Adrenal gland (tissue), 12 donors: ENCODE measurements around the gene HSPA1L. TPM values are rescaled to one million over a fixed set of nuclear protein-coding genes. Genes with fewer than 3 reads are reported as not detected.
"Not testable (repeated sequence)": the region's sequence is repeated elsewhere in the genome, so short reads cannot be mapped to it uniquely, and the experiment has no call there.

ENCODE experiments used
- DNase-seq, 7 donors: peaks; one replicate each; pipeline ENCODE4 v3.0.0-alpha.2; 2019 to 2020
- H3K27ac ChIP-seq, 5 donors: fragments of 200-600 bp; sonication (generic) in 4 of 5; 1 replicate in 3 of 5; 2 replicates in 2 of 5; pipeline versions ENCODE4 v1.5.1 to v1.8.0; 2016 to 2020; ENCODE audit warnings: mild to moderate bottlenecking in 1 of 5
- H3K27me3 ChIP-seq: fragments of 200-600 bp; 2 replicates; pipeline ENCODE4 v1.8.0; 2021
- H3K36me3 ChIP-seq, 2 donors: fragments of 200-600 bp; replicated peaks in 1 of 2; 1 replicate in 1 of 2; 2 replicates in 1 of 2; pipeline versions ENCODE4 v1.5.1 to v1.8.0; 2018 to 2022
- H3K4me1 ChIP-seq, 2 donors: fragments of 200-600 bp; replicated peaks in 1 of 2; 1 replicate in 1 of 2; 2 replicates in 1 of 2; pipeline versions ENCODE4 v1.5.1 to v1.8.0; 2018 to 2021
- H3K4me3 ChIP-seq, 4 donors: fragments of 200-600 bp; sonication (generic) in 3 of 4; one replicate each; pipeline ENCODE4 v1.5.1; 2016 to 2018
- H3K9me3 ChIP-seq, 3 donors: fragments of 200-600 bp; sonication (generic) in 1 of 3; replicated peaks in 1 of 3; 1 replicate in 2 of 3; 2 replicates in 1 of 3; pipeline versions ENCODE4 v1.5.1 to v1.8.0; 2016 to 2021
- CTCF ChIP-seq, 6 experiments: fragments of 450-650 bp in 4 of 6; fragments of 200-600 bp in 2 of 6; sonication (generic) in 1 of 6; IDR thresholded peaks; 1 replicate in 5 of 6; 2 replicates in 1 of 6; pipeline versions ENCODE4 v1.5.1 to v1.8.0; 2016 to 2021; ENCODE audit warnings: antibody characterized with exemption in 6 of 6, mild to moderate bottlenecking in 2 of 6, moderate library complexity in 1 of 6
- POLR2A ChIP-seq, 2 donors: fragments of 450-650 bp; IDR thresholded peaks; one replicate each; pipeline ENCODE4 v1.6.1; 2017; ENCODE audit warnings: antibody characterized with exemption in 2 of 2, mild to moderate bottlenecking in 2 of 2, moderate library complexity in 1 of 2
- WGBS, 4 donors: extraction: QIAGEN DNeasy Blood & Tissue Kit in 2 of 4; methylation state at CpG; one replicate each; pipeline versions ENCODE4 v1.1.5 to v1.1.7; 2013 to 2017; 5-methylcytosine and 5-hydroxymethylcytosine counted together
- intact Hi-C, 2 donors: fragments of 100-400 bp; cut with DNase I; formaldehyde crosslinking; loops; one replicate each; pipeline versions ENCODE4 v1.14.1 to v1.15.0; 2022 to 2023
- polyA plus RNA-seq, 3 donors: library from polyadenylated mRNA; stranded (reverse); fragments of 200-250 nt in 2 of 3; fragments of 350-450 nt in 1 of 3; fragmentation: Illumina TruSeq in 1 of 3; extraction: RNeasy Lipid Tissue Mini Kit (QIAGEN cat#74804) in 1 of 3; gene quantifications; one replicate each; pipeline ENCODE4 v1.2.3, GENCODE V29; 2013 to 2014
- total RNA-seq, 9 donors: library from RNA; depleted of rRNA in 4 of 9; stranded (reverse); fragments of >200 nt in 4 of 9; fragments of 120-200 nt in 1 of 9; fragmentation: NEBNext Ultra II Directional in 1 of 9; extraction: Animal tissue kit (Norgen Biotek cat#: 25700) in 1 of 9; gene quantifications; one replicate each; pipeline versions ENCODE4 v1.1.0 to v1.2.4, GENCODE V29; 2013 to 2023
- donor health status: healthy with polysubstance abuse.
- donor health status: Bipolar disorder and iron deficiency.
- donor health status: DM: yes; HTN: yes; CAD: no.
- donor health status: DM: no; HTN: no; CAD: no.
- donor health status: DM: no; HTN: no; CAD: no.
- donor health status: DM: yes; HTN: yes; CAD: no.

HSPA1L gene
- total and polyA plus RNA-seq, 12 donors: 0.79 to 5.3 (median 1.9) TPM

GRCh38 chr6:31822036-31822821 is 7.1 kb upstream of the HSPA1L start:
- H3K4me1 ChIP-seq: peaks cover 29 to 66% of the 10 kb centered on the region in 2 donors
- intact Hi-C loops: no loop called here

GRCh38 chr6:31821301-31822035 is 6.4 kb upstream of the HSPA1L start:
- H3K4me3 ChIP-seq: peak overlapping the region in 3 of 4 donors; percentile 22 to 55 (median 50)
- peaks cover 27 to 61% of the 10 kb centered on the region in 2 donors for H3K4me1 ChIP-seq
- 1 to 4% (median 3%) methylated on average over 33 to 39 of the region's 39 CpGs for WGBS, 4 donors
- intact Hi-C loops: no loop called here
- no peaks in the 10 kb centered on the region for H3K36me3 ChIP-seq
- peak; percentile 64 to 88 (median 78) for DNase-seq
- H3K27me3 ChIP-seq: no peaks in the 10 kb centered on the region
- H3K27ac ChIP-seq: peak overlapping the region; percentile 89 to 100 (median 97)
- no peaks in the 10 kb centered on the region for H3K9me3 ChIP-seq
- TF ChIP-seq POLR2A (IDR thresholded peaks at IDR 0.05) (no peak), CTCF (IDR thresholded peaks at IDR 0.05) (no peak)

More at GRCh38 chr6:31822036-31822821, 7.1 kb upstream of the HSPA1L start:
- Histone ChIP-seq H3K4me3 (peak overlapping the region in 2 of 4 donors; percentile 50 to 55), H3K27ac (peak overlapping the region; percentile 89 to 100 (median 97)), H3K27me3 (no peaks in the 10 kb centered on the region), H3K9me3 (no peaks in the 10 kb centered on the region), H3K36me3 (no peaks in the 10 kb centered on the region)
- WGBS, 4 donors: 1 to 3% (median 2%) methylated on average over 19 to 24 of the region's 25 CpGs
- peak; percentile 91 to 97 (median 94) for DNase-seq
- TF ChIP-seq CTCF (IDR thresholded peaks at IDR 0.05) (no peak), POLR2A (IDR thresholded peaks at IDR 0.05) (peak; percentile 30 to 82)

- H3K27me3 ChIP-seq, H3K9me3 ChIP-seq, H3K4me3 ChIP-seq, DNase-seq, intact Hi-C loops, H3K36me3 ChIP-seq: not testable (repeated sequence)
- Histone ChIP-seq H3K27ac (peak overlapping the region in 3 of 5 donors; percentile 77 to 100 (median 82)), H3K4me1 (peaks cover 24 to 54% of the 10 kb centered on the region in 2 donors)
- WGBS, 4 donors: 89 to 95% (median 92%) methylated on average over 9 to 10 of the region's 10 CpGs
Measured at GRCh38 chr6:31820399-31820798, 5.3 kb upstream of the HSPA1L start.

- Histone ChIP-seq H3K9me3 (no peaks in the 10 kb centered on the region), H3K4me3 (no peak overlapping the region), H3K27me3 (no peaks in the 10 kb centered on the region), H3K4me1 (peaks cover 24 to 54% of the 10 kb centered on the region in 2 donors), H3K27ac (peak overlapping the region; percentile 18 to 100 (median 77)), H3K36me3 (no peaks in the 10 kb centered on the region)
- TF ChIP-seq CTCF (IDR thresholded peaks at IDR 0.05): no peak
- no peak for TF ChIP-seq POLR2A (IDR thresholded peaks at IDR 0.05)
- intact Hi-C loops: no loop called here
- no peak for DNase-seq
Measured at GRCh38 chr6:31819871-31820299, 4.8 kb upstream of the HSPA1L start.

- Histone ChIP-seq H3K4me1 (peaks cover 24 to 55% of the 10 kb centered on the region in 2 donors), H3K27ac (peak overlapping the region in 4 of 5 donors; percentile 47 to 100 (median 78)), H3K4me3 (peak overlapping the region in 2 of 4 donors; percentile 0 to 59)
- H3K27me3 ChIP-seq, intact Hi-C loops, H3K36me3 ChIP-seq, H3K9me3 ChIP-seq: not testable (repeated sequence)
- peak in 2 of 7 donors; percentile 17 to 45 for DNase-seq
- 56 to 67% (median 63%) methylated on average over 8 of the region's 8 CpGs for WGBS, 4 donors
Measured at GRCh38 chr6:31817929-31818511, 2.9 kb upstream of the HSPA1L start.
